Measurements from ENCODE around the gene ZNF695. TPM values are rescaled to one million over a fixed set of nuclear protein-coding genes. Genes with fewer than 3 reads are reported as not detected.

ZNF695 gene
- total and polyA plus RNA-seq, 9 donors: 0.23 to 3.4 (median 0.35) TPM; not detected in 4

GRCh38 chr1:246946366-246946765 is 61.5 kb downstream of the ZNF695 start:
- Histone ChIP-seq H3K4me1 (ENCODE audit: insufficient read depth) (peaks cover 19% of the 10 kb centered on the region), H3K4me3 (no peak overlapping the region), H3K27ac (peak overlapping the region; percentile 26 to 55), H3K36me3 (no peaks in the 10 kb centered on the region), H3K9me3 (no peaks in the 10 kb centered on the region), H3K27me3 (no peaks in the 10 kb centered on the region)
- TF ChIP-seq EP300 (IDR thresholded peaks at IDR 0.05): no peak
- no peak for TF ChIP-seq POLR2A (IDR thresholded peaks at IDR 0.05)
- TF ChIP-seq CTCF (IDR thresholded peaks at IDR 0.05): no peak
- no peak for DNase-seq
- intact Hi-C loops (cut with DNase I): no loop called here
- WGBS, 3 donors: 84 to 91% (median 90%) methylated on average over 6 of the region's 6 CpGs

Other genes starting within 250 kb of the ZNF695 start
- 10 to 100 TPM; 34.1 to 60.4 (median 47.8) TPM for gene AHCTF1, start 76.1 kb downstream of the ZNF695 start, total RNA-seq
- 10 to 100 TPM; 18.8 to 20.4 TPM for gene AHCTF1, start 76.1 kb downstream of the ZNF695 start, polyA plus RNA-seq
- 1 to 10 TPM; 1.3 to 5.3 (median 4.4) TPM for gene ZNF670, start 70.8 kb upstream of the ZNF695 start, total RNA-seq
- gene ZNF670, start 70.8 kb upstream of the ZNF695 start, polyA plus RNA-seq: 1 to 10 TPM; 2.7 to 3.1 TPM
- 10 to 100 TPM in 2 of 7 donors, 1 to 10 TPM in 5; 5.0 to 11.5 (median 7.3) TPM for gene ZNF669, start 96.3 kb upstream of the ZNF695 start, total RNA-seq
- gene ZNF669, start 96.3 kb upstream of the ZNF695 start, polyA plus RNA-seq: 10 to 100 TPM in 1 of 2 donors, 1 to 10 TPM in 1; 7.3 to 10.0 TPM
- gene ZNF124, start 164.0 kb upstream of the ZNF695 start, total RNA-seq: 10 to 100 TPM; 33.3 to 94.6 (median 61.0) TPM
- gene ZNF124, start 164.0 kb upstream of the ZNF695 start, polyA plus RNA-seq: 1 to 10 TPM; 3.4 to 4.0 TPM
- not detected for gene VN1R5, start 248.0 kb upstream of the ZNF695 start, total RNA-seq
- not detected for gene VN1R5, start 248.0 kb upstream of the ZNF695 start, polyA plus RNA-seq